Activated CD4-positive, alpha-beta memory T cell treated with anti-CD3 and anti-CD28 coated beads, Interleukin-2, amount 10 ng/mL, durations not matched to agents 7 days and 5 days (primary cell): ENCODE measurements around the gene SAMD13. TPM values are rescaled to one million over a fixed set of nuclear protein-coding genes. Genes with fewer than 3 reads are reported as not detected.

Experiments
- CTCF ChIA-PET: fragments of 350-600 bp; sonication (Branson Sonifier 250); formaldehyde crosslinking; loops from one replicate; lab custom pipeline; 2021; ENCODE audit warnings: antibody characterized with exemption, inconsistent platforms; lab: Charles Lee
- POLR2A ChIA-PET: fragments of 350-600 bp; sonication (Branson Sonifier 250); formaldehyde crosslinking; loops from one replicate; lab custom pipeline; 2021; ENCODE audit warnings: antibody characterized with exemption; lab: Charles Lee
- DNase-seq: peaks from one replicate; pipeline ENCODE4 v3.0.0-alpha.2; 2020
- H3K27ac Mint-ChIP-seq: one replicate; pipeline ENCODE4 v1.8.0; 2021; ENCODE audit warnings: mild to moderate bottlenecking, mixed read lengths
- H3K27me3 Mint-ChIP-seq: one replicate; pipeline ENCODE4 v1.8.0; 2021; ENCODE audit warnings: mixed read lengths
- H3K36me3 Mint-ChIP-seq: one replicate; pipeline ENCODE4 v1.8.0; 2021; ENCODE audit warnings: low read depth, mixed read lengths
- H3K4me1 Mint-ChIP-seq: one replicate; pipeline ENCODE4 v1.8.0; 2021; ENCODE audit warnings: mixed read lengths
- H3K4me3 Mint-ChIP-seq: one replicate; pipeline ENCODE4 v1.8.0; 2021; ENCODE audit warnings: mild to moderate bottlenecking, mixed read lengths
- H3K9me3 Mint-ChIP-seq: one replicate; pipeline ENCODE4 v1.8.0; 2021; ENCODE audit warnings: mixed read lengths
- total RNA-seq, 2 experiments: library from RNA; stranded (reverse); gene quantifications; one replicate each; pipeline ENCODE4 v1.2.3, GENCODE V29; 2021

SAMD13 gene
- total RNA-seq, 2 experiments from 2014 or later: 0.28 TPM; not detected in 1

GRCh38 chr1:84327830-84328229, 26.3 kb downstream of the SAMD13 start:
- Mint-ChIP-seq H3K4me1 (no peaks in the 10 kb centered on the region), H3K27ac (no peak overlapping the region), H3K4me3 (no peak overlapping the region), H3K27me3 (no peaks in the 10 kb centered on the region), H3K36me3 (no peaks in the 10 kb centered on the region), H3K9me3 (no peaks in the 10 kb centered on the region)
- CTCF ChIA-PET: no interaction called here
- DNase-seq: no peak
- POLR2A ChIA-PET: no interaction called here

- no peak overlapping the region for H3K27ac Mint-ChIP-seq
- DNase-seq: no peak
- no peaks in the 10 kb centered on the region for H3K4me1 Mint-ChIP-seq
- CTCF ChIA-PET: no interaction called here
- no peaks in the 10 kb centered on the region for H3K36me3 Mint-ChIP-seq
- no peaks in the 10 kb centered on the region for H3K27me3 Mint-ChIP-seq
- POLR2A ChIA-PET: no interaction called here
- H3K4me3 Mint-ChIP-seq: no peak overlapping the region
- peaks cover 2% of the 10 kb centered on the region for H3K9me3 Mint-ChIP-seq
These were observed 28.8 kb downstream of the SAMD13 start for GRCh38 chr1:84330125-84330984.

GRCh38 chr1:84339503-84339902, 38.0 kb downstream of the SAMD13 start:
- Mint-ChIP-seq H3K27me3 (peaks cover 3% of the 10 kb centered on the region), H3K27ac (no peak overlapping the region), H3K4me3 (no peak overlapping the region), H3K36me3 (peaks cover 2% of the 10 kb centered on the region), H3K4me1 (no peaks in the 10 kb centered on the region), H3K9me3 (peaks cover 15% of the 10 kb centered on the region)
- ChIA-PET POLR2A (no interaction called here), CTCF (no interaction called here)
- DNase-seq: no peak

- peaks cover 3% of the 10 kb centered on the region for H3K27me3 Mint-ChIP-seq
- no peaks in the 10 kb centered on the region for H3K36me3 Mint-ChIP-seq
- POLR2A ChIA-PET: no interaction called here
- H3K9me3 Mint-ChIP-seq: peaks cover 3% of the 10 kb centered on the region
- CTCF ChIA-PET: no interaction called here
- H3K4me3 Mint-ChIP-seq: no peak overlapping the region
- DNase-seq: no peak
- no peaks in the 10 kb centered on the region for H3K4me1 Mint-ChIP-seq
- H3K27ac Mint-ChIP-seq: no peak overlapping the region
These were observed 42.8 kb downstream of the SAMD13 start for GRCh38 chr1:84344286-84344685.

- Mint-ChIP-seq H3K4me1 (no peaks in the 10 kb centered on the region), H3K36me3 (no peaks in the 10 kb centered on the region), H3K9me3 (no peaks in the 10 kb centered on the region), H3K27ac (no peak overlapping the region), H3K27me3 (no peaks in the 10 kb centered on the region), H3K4me3 (no peak overlapping the region)
- DNase-seq: no peak
- CTCF ChIA-PET: no interaction called here
- POLR2A ChIA-PET: no interaction called here
These were observed 43.7 kb downstream of the SAMD13 start for GRCh38 chr1:84345220-84345619.

- POLR2A ChIA-PET: no interaction called here
- H3K36me3 Mint-ChIP-seq: no peaks in the 10 kb centered on the region
These were observed 45.9 kb downstream of the SAMD13 start for GRCh38 chr1:84347271-84347931.

GRCh38 chr1:84347932-84348555, 46.5 kb downstream of the SAMD13 start:
- Mint-ChIP-seq H3K4me3 (no peak overlapping the region), H3K4me1 (no peaks in the 10 kb centered on the region), H3K9me3 (no peaks in the 10 kb centered on the region), H3K27ac (no peak overlapping the region), H3K36me3 (no peaks in the 10 kb centered on the region), H3K27me3 (no peaks in the 10 kb centered on the region)
- ChIA-PET CTCF (no interaction called here), POLR2A (no interaction called here)
- no peak for DNase-seq

More at GRCh38 chr1:84347271-84347931, 45.9 kb downstream of the SAMD13 start:
- Mint-ChIP-seq H3K4me3 (no peak overlapping the region), H3K27me3 (no peaks in the 10 kb centered on the region), H3K9me3 (no peaks in the 10 kb centered on the region), H3K4me1 (no peaks in the 10 kb centered on the region), H3K27ac (no peak overlapping the region)
- no peak for DNase-seq
- CTCF ChIA-PET: no interaction called here

GRCh38 chr1:84348759-84349158, 47.3 kb downstream of the SAMD13 start:
- Mint-ChIP-seq H3K36me3 (no peaks in the 10 kb centered on the region), H3K9me3 (no peaks in the 10 kb centered on the region), H3K27ac (no peak overlapping the region), H3K4me3 (no peak overlapping the region), H3K4me1 (no peaks in the 10 kb centered on the region), H3K27me3 (no peaks in the 10 kb centered on the region)
- CTCF ChIA-PET: no interaction called here
- POLR2A ChIA-PET: no interaction called here
- DNase-seq: no peak

GRCh38 chr1:84350104-84350503, 48.6 kb downstream of the SAMD13 start:
- Mint-ChIP-seq H3K4me1 (no peaks in the 10 kb centered on the region), H3K4me3 (no peak overlapping the region), H3K27ac (no peak overlapping the region), H3K9me3 (no peaks in the 10 kb centered on the region), H3K27me3 (no peaks in the 10 kb centered on the region), H3K36me3 (no peaks in the 10 kb centered on the region)
- no peak for DNase-seq
- CTCF ChIA-PET: no interaction called here
- POLR2A ChIA-PET: no interaction called here

- H3K27me3 Mint-ChIP-seq: no peaks in the 10 kb centered on the region
These were observed 49.0 kb downstream of the SAMD13 start for GRCh38 chr1:84350550-84350949.

GRCh38 chr1:84352298-84353106, 51.0 kb downstream of the SAMD13 start:
- CTCF ChIA-PET: no interaction called here
- Mint-ChIP-seq H3K9me3 (peaks cover 3% of the 10 kb centered on the region), H3K4me1 (no peaks in the 10 kb centered on the region), H3K27me3 (no peaks in the 10 kb centered on the region), H3K4me3 (no peak overlapping the region), H3K36me3 (no peaks in the 10 kb centered on the region), H3K27ac (no peak overlapping the region)
- POLR2A ChIA-PET: no interaction called here
- DNase-seq: no peak

More at GRCh38 chr1:84350550-84350949, 49.0 kb downstream of the SAMD13 start:
- Mint-ChIP-seq H3K4me3 (no peak overlapping the region), H3K4me1 (no peaks in the 10 kb centered on the region), H3K36me3 (no peaks in the 10 kb centered on the region), H3K27ac (no peak overlapping the region), H3K9me3 (no peaks in the 10 kb centered on the region)
- no peak for DNase-seq
- ChIA-PET POLR2A (no interaction called here), CTCF (no interaction called here)

- no peak overlapping the region for H3K27ac Mint-ChIP-seq
- ChIA-PET POLR2A (no interaction called here), CTCF (no interaction called here)
- H3K4me1 Mint-ChIP-seq: no peaks in the 10 kb centered on the region
- no peak overlapping the region for H3K4me3 Mint-ChIP-seq
- H3K9me3 Mint-ChIP-seq: peaks cover 5% of the 10 kb centered on the region
- no peaks in the 10 kb centered on the region for H3K27me3 Mint-ChIP-seq
- no peaks in the 10 kb centered on the region for H3K36me3 Mint-ChIP-seq
- DNase-seq: no peak
These were observed 52.2 kb downstream of the SAMD13 start for GRCh38 chr1:84353695-84354094.

- no peak overlapping the region for H3K27ac Mint-ChIP-seq
- peaks cover 5% of the 10 kb centered on the region for H3K9me3 Mint-ChIP-seq
- H3K4me3 Mint-ChIP-seq: no peak overlapping the region
- CTCF ChIA-PET: no interaction called here
- H3K4me1 Mint-ChIP-seq: no peaks in the 10 kb centered on the region
- DNase-seq: no peak
- H3K27me3 Mint-ChIP-seq: no peaks in the 10 kb centered on the region
- POLR2A ChIA-PET: no interaction called here
- H3K36me3 Mint-ChIP-seq: no peaks in the 10 kb centered on the region
These were observed 54.0 kb downstream of the SAMD13 start for GRCh38 chr1:84355556-84355955.
